K562 (cell line): ENCODE results near the gene CBFA2T3. TPM values are rescaled to one million over a fixed set of nuclear protein-coding genes. Genes with fewer than 3 reads are reported as not detected.

Source experiments
- ARID1B ChIP-seq: fragments of 450-650 bp; IDR thresholded peaks from 2 replicates; pipeline ENCODE4 v1.6.1; 2016; ENCODE audit warnings: antibody characterized with exemption, mild to moderate bottlenecking, inconsistent platforms
- CCAR2 ChIP-seq: fragments of 200-400 bp; formaldehyde crosslinking; IDR thresholded peaks from 2 replicates; pipeline ENCODE4 v1.6.1; 2017; ENCODE audit warnings: mild to moderate bottlenecking, low read depth, low read length
- GTF2A2 ChIP-seq: IDR thresholded peaks from 2 replicates; pipeline ENCODE4 v1.6.1; 2016; ENCODE audit warnings: mild to moderate bottlenecking, missing genetic modification characterization, missing compliant biosample characterization
- IRF2 ChIP-seq: sonication (generic); formaldehyde crosslinking; IDR thresholded peaks from 2 replicates; pipeline ENCODE4 v1.8.1; 2022; ENCODE audit warnings: mild to moderate bottlenecking, missing genetic modification reagents
- PURB ChIP-seq: sonication (generic); formaldehyde crosslinking; IDR thresholded peaks from 2 replicates; pipeline ENCODE4 v1.9.0; 2021; ENCODE audit warnings: low read depth, mild to moderate bottlenecking, missing genetic modification reagents
- RBM14 ChIP-seq: fragments of 200-400 bp; formaldehyde crosslinking; IDR thresholded peaks from 2 replicates; pipeline ENCODE4 v1.6.1; 2018; ENCODE audit warnings: low read depth, mild to moderate bottlenecking, low read length, moderate library complexity, borderline replicate concordance; ENCODE audit not compliant: insufficient read depth
- RCOR1 ChIP-seq, 2 experiments: IDR thresholded peaks; 2 replicates each; pipeline ENCODE4 v1.6.1; 2012; ENCODE audit warnings: low read depth in 2 of 2, low read length in 2 of 2, borderline replicate concordance in 1 of 2, improper control_type of control experiment in 1 of 2
- RUNX1 ChIP-seq: sonication (generic); IDR thresholded peaks from 2 replicates; pipeline ENCODE4 v1.6.1; 2016; ENCODE audit warnings: antibody characterized with exemption, low read depth
- SAP30 ChIP-seq: fragments of 200-600 bp; sonication (generic); IDR thresholded peaks from 2 replicates; pipeline ENCODE4 v1.6.1; 2012; ENCODE audit warnings: borderline replicate concordance, low read depth, mild to moderate bottlenecking, moderate library complexity, low read length, control low read depth, inconsistent platforms; ENCODE audit not compliant: insufficient read depth, poor library complexity, severe bottlenecking
- TARDBP ChIP-seq: fragments of 450-650 bp; IDR thresholded peaks from 2 replicates; pipeline ENCODE4 v1.6.1; 2016
- TCFL5 ChIP-seq: fragments of 250-450 bp; sonication (Bioruptor Pico); conservative IDR thresholded peaks from 2 replicates; pipeline ENCODE4 v1.6.1; 2021; ENCODE audit warnings: mild to moderate bottlenecking, moderate library complexity, matching md5 sums
- ZNF133 ChIP-seq: fragments of 250-450 bp; sonication (Bioruptor Pico); IDR thresholded peaks from 2 replicates; pipeline ENCODE4 v1.4.0; 2020; ENCODE audit warnings: mild to moderate bottlenecking
- ZNF23 ChIP-seq: fragments of 250-450 bp; sonication (Bioruptor Pico); IDR thresholded peaks from 2 replicates; pipeline ENCODE4 v1.4.0; 2020; ENCODE audit warnings: mild to moderate bottlenecking
- ZNF253 ChIP-seq: fragments of 250-450 bp; sonication (Bioruptor Pico); conservative IDR thresholded peaks from 2 replicates; pipeline ENCODE4 v1.6.1; 2021; ENCODE audit warnings: mild to moderate bottlenecking
- polyA plus RNA-seq, 8 experiments: library from polyadenylated mRNA; depleted of rRNA in 4 of 8; stranded (reverse) in 5 of 8; unstranded in 3 of 8; fragments of >200 nt; fragmentation: Nextera tagmentation in 2 of 8; fragmentation: Illumina TruSeq in 1 of 8; extraction: Ambion mirVana in 2 of 8; extraction: Trizol in 1 of 8; gene quantifications; 2 replicates each; pipeline versions ENCODE4 v1.2.1 to v1.2.3, GENCODE V29; 2011 to 2014; ENCODE audit warnings: inconsistent platforms in 1 of 8, missing spikeins in 1 of 8
- total RNA-seq, 7 experiments: library from RNA; depleted of rRNA in 6 of 7; stranded (reverse); fragments of >200 nt in 6 of 7; fragmentation: Illumina TruSeq in 2 of 7; extraction: Trizol in 2 of 7; gene quantifications; 2 replicates each; pipeline versions ENCODE4 v1.2.1 to v1.2.3, GENCODE V29; 2011 to 2021; ENCODE audit warnings: low replicate concordance in 1 of 7
- TF ChIP-seq, protein P1 (sequence below), 3 experiments: fragments of 200-800 bp in 1 of 3; sonication (Bioruptor generic) in 1 of 3; sonication (generic) in 1 of 3; formaldehyde crosslinking in 1 of 3; IDR thresholded peaks; 2 replicates each; pipeline versions ENCODE4 v1.6.1 to v1.8.0; 2016 to 2022; ENCODE audit warnings: mild to moderate bottlenecking in 2 of 3, missing compliant biosample characterization in 2 of 3, missing genetic modification characterization in 2 of 3, missing genetic modification reagents in 1 of 3
- TF ChIP-seq, protein P2 (sequence below): fragments of 200-600 bp; sonication (generic); IDR thresholded peaks from one replicate; pipeline ENCODE4 v1.6.1; 2012; ENCODE audit warnings: mild to moderate bottlenecking, low read depth, low read length, inconsistent platforms

The CBFA2T3 gene
- total and polyA plus RNA-seq, 9 of the 15 experiments (the other 6 are each of a cell fraction or from before 2014, with no cell fraction given) = 2.3 to 145 (median 6.7) TPM

DNA sequence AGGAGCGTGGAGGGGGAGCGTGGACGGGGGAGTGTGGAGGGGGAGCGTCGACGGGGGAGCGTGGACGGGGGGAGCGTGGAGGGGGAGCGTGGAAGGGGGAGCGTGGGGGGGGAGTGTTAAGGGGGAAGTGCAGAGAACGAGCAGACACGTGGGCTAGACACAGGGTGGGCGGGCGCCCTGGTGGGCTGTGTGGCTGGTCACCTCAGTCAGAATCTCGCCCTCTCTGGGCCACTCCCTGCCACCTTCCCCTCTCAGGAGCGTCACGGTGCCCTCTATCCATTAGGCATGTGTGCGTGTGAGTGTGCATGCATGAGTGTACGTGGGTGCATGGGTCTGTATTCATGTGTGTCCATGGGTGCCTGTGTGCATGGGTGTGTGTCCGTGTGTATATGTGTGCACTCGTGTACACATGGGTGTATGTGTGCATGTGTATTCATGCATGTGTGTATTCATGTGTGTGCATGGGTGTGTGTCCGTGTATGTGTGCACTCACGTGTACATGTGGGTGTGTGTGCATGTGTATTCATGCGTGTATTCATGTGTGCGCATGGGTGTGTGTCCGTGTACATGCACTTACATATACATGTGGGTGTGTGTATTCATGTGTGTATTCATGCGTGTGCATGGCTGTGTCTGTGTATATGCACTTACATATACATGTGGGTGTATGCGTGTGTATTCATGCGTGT, 61.2 kb downstream of the CBFA2T3 start (continued):
- TF ChIP-seq, protein P1, sequence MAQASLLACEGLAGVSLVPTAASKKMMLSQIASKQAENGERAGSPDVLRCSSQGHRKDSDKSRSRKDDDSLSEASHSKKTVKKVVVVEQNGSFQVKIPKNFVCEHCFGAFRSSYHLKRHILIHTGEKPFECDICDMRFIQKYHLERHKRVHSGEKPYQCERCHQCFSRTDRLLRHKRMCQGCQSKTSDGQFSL (CRISPR knock-in tag; IDR thresholded peaks at IDR 0.05) = no peak
- TF ChIP-seq, protein P1 (tag; IDR thresholded peaks at IDR 0.05) = no peak
- TF ChIP-seq ZNF133 (CRISPR knock-in tag) (no peak), TARDBP (no peak), CCAR2 (peak; percentile 92; the same call in 1 of the 2 replicates), ARID1B (no peak), PURB (no peak), TCFL5 (no peak), RCOR1 (IDR thresholded peaks at IDR 0.05; ENCODE audit: borderline replicate concordance in 1 of 2, low read depth in 2 of 2, low read length in 2 of 2) (no peak), SAP30 (no peak), GTF2A2 (no peak), ZNF23 (no peak), RUNX1 (no peak), IRF2 (CRISPR knock-in tag) (0 out of 2 replicates have a peak, but pooled peaks have one; percentile 46), ZNF253 (no peak), RBM14 (no peak)
- TF ChIP-seq, protein P2, sequence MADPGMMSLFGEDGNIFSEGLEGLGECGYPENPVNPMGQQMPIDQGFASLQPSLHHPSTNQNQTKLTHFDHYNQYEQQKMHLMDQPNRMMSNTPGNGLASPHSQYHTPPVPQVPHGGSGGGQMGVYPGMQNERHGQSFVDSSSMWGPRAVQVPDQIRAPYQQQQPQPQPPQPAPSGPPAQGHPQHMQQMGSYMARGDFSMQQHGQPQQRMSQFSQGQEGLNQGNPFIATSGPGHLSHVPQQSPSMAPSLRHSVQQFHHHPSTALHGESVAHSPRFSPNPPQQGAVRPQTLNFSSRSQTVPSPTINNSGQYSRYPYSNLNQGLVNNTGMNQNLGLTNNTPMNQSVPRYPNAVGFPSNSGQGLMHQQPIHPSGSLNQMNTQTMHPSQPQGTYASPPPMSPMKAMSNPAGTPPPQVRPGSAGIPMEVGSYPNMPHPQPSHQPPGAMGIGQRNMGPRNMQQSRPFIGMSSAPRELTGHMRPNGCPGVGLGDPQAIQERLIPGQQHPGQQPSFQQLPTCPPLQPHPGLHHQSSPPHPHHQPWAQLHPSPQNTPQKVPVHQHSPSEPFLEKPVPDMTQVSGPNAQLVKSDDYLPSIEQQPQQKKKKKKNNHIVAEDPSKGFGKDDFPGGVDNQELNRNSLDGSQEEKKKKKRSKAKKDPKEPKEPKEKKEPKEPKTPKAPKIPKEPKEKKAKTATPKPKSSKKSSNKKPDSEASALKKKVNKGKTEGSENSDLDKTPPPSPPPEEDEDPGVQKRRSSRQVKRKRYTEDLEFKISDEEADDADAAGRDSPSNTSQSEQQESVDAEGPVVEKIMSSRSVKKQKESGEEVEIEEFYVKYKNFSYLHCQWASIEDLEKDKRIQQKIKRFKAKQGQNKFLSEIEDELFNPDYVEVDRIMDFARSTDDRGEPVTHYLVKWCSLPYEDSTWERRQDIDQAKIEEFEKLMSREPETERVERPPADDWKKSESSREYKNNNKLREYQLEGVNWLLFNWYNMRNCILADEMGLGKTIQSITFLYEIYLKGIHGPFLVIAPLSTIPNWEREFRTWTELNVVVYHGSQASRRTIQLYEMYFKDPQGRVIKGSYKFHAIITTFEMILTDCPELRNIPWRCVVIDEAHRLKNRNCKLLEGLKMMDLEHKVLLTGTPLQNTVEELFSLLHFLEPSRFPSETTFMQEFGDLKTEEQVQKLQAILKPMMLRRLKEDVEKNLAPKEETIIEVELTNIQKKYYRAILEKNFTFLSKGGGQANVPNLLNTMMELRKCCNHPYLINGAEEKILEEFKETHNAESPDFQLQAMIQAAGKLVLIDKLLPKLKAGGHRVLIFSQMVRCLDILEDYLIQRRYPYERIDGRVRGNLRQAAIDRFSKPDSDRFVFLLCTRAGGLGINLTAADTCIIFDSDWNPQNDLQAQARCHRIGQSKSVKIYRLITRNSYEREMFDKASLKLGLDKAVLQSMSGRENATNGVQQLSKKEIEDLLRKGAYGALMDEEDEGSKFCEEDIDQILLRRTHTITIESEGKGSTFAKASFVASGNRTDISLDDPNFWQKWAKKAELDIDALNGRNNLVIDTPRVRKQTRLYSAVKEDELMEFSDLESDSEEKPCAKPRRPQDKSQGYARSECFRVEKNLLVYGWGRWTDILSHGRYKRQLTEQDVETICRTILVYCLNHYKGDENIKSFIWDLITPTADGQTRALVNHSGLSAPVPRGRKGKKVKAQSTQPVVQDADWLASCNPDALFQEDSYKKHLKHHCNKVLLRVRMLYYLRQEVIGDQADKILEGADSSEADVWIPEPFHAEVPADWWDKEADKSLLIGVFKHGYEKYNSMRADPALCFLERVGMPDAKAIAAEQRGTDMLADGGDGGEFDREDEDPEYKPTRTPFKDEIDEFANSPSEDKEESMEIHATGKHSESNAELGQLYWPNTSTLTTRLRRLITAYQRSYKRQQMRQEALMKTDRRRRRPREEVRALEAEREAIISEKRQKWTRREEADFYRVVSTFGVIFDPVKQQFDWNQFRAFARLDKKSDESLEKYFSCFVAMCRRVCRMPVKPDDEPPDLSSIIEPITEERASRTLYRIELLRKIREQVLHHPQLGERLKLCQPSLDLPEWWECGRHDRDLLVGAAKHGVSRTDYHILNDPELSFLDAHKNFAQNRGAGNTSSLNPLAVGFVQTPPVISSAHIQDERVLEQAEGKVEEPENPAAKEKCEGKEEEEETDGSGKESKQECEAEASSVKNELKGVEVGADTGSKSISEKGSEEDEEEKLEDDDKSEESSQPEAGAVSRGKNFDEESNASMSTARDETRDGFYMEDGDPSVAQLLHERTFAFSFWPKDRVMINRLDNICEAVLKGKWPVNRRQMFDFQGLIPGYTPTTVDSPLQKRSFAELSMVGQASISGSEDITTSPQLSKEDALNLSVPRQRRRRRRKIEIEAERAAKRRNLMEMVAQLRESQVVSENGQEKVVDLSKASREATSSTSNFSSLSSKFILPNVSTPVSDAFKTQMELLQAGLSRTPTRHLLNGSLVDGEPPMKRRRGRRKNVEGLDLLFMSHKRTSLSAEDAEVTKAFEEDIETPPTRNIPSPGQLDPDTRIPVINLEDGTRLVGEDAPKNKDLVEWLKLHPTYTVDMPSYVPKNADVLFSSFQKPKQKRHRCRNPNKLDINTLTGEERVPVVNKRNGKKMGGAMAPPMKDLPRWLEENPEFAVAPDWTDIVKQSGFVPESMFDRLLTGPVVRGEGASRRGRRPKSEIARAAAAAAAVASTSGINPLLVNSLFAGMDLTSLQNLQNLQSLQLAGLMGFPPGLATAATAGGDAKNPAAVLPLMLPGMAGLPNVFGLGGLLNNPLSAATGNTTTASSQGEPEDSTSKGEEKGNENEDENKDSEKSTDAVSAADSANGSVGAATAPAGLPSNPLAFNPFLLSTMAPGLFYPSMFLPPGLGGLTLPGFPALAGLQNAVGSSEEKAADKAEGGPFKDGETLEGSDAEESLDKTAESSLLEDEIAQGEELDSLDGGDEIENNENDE = no peak
